Measurements from ENCODE around the gene RBMS3. TPM values are rescaled to one million over a fixed set of nuclear protein-coding genes. Genes with fewer than 3 reads are reported as not detected.

Gene RBMS3
- total RNA-seq, 1 experiment from 2014 or later = 8.7 TPM

DNA sequence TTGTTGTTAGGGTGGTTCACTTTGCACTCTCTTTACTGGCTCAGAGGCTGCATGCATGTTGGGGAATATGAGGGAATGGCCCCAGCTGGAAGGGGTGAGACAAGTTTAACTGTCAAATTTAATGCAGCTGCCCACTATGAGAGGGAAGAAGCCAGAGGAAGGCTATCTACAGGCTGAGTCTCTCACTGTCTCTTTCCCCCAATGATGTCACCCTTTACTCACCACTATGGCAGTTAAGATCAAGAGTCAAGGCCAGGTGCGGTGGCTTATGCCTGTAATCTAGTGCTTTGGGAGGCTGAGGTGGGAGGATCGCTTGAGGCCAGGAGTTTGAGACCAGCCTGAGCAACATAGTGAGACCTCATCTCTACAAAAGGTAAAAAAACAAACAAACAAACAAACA, 12.2 kb upstream of the RBMS3 start (continued):
- TF ChIP-seq, protein P1, sequence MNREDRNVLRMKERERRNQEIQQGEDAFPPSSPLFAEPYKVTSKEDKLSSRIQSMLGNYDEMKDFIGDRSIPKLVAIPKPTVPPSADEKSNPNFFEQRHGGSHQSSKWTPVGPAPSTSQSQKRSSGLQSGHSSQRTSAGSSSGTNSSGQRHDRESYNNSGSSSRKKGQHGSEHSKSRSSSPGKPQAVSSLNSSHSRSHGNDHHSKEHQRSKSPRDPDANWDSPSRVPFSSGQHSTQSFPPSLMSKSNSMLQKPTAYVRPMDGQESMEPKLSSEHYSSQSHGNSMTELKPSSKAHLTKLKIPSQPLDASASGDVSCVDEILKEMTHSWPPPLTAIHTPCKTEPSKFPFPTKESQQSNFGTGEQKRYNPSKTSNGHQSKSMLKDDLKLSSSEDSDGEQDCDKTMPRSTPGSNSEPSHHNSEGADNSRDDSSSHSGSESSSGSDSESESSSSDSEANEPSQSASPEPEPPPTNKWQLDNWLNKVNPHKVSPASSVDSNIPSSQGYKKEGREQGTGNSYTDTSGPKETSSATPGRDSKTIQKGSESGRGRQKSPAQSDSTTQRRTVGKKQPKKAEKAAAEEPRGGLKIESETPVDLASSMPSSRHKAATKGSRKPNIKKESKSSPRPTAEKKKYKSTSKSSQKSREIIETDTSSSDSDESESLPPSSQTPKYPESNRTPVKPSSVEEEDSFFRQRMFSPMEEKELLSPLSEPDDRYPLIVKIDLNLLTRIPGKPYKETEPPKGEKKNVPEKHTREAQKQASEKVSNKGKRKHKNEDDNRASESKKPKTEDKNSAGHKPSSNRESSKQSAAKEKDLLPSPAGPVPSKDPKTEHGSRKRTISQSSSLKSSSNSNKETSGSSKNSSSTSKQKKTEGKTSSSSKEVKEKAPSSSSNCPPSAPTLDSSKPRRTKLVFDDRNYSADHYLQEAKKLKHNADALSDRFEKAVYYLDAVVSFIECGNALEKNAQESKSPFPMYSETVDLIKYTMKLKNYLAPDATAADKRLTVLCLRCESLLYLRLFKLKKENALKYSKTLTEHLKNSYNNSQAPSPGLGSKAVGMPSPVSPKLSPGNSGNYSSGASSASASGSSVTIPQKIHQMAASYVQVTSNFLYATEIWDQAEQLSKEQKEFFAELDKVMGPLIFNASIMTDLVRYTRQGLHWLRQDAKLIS (CRISPR knock-in tag; IDR thresholded peaks at IDR 0.05; ENCODE audit: borderline replicate concordance) = no peak
- TF ChIP-seq NR2C2 (CRISPR knock-in tag; IDR thresholded peaks at IDR 0.05) = no peak
- TF ChIP-seq ZNF317 (CRISPR knock-in tag; IDR thresholded peaks at IDR 0.05; ENCODE audit: borderline replicate concordance, low read depth) = no peak
- TF ChIP-seq, protein P2, sequence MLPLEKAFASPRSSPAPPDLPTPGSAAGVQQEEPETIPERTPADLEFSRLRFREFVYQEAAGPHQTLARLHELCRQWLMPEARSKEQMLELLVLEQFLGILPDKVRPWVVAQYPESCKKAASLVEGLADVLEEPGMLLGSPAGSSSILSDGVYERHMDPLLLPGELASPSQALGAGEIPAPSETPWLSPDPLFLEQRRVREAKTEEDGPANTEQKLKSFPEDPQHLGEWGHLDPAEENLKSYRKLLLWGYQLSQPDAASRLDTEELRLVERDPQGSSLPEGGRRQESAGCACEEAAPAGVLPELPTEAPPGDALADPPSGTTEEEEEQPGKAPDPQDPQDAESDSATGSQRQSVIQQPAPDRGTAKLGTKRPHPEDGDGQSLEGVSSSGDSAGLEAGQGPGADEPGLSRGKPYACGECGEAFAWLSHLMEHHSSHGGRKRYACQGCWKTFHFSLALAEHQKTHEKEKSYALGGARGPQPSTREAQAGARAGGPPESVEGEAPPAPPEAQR (CRISPR knock-in tag; IDR thresholded peaks at IDR 0.05) = no peak
- TF ChIP-seq, protein P3, sequence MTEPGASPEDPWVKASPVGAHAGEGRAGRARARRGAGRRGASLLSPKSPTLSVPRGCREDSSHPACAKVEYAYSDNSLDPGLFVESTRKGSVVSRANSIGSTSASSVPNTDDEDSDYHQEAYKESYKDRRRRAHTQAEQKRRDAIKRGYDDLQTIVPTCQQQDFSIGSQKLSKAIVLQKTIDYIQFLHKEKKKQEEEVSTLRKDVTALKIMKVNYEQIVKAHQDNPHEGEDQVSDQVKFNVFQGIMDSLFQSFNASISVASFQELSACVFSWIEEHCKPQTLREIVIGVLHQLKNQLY (CRISPR knock-in tag; IDR thresholded peaks at IDR 0.05) = no peak
- TF ChIP-seq, protein P4, sequence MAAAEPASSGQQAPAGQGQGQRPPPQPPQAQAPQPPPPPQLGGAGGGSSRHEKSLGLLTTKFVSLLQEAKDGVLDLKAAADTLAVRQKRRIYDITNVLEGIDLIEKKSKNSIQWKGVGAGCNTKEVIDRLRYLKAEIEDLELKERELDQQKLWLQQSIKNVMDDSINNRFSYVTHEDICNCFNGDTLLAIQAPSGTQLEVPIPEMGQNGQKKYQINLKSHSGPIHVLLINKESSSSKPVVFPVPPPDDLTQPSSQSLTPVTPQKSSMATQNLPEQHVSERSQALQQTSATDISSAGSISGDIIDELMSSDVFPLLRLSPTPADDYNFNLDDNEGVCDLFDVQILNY (CRISPR knock-in tag; IDR thresholded peaks at IDR 0.05) = no peak
- no peak for TF ChIP-seq RORB (CRISPR knock-in tag; IDR thresholded peaks at IDR 0.05)

DNA sequence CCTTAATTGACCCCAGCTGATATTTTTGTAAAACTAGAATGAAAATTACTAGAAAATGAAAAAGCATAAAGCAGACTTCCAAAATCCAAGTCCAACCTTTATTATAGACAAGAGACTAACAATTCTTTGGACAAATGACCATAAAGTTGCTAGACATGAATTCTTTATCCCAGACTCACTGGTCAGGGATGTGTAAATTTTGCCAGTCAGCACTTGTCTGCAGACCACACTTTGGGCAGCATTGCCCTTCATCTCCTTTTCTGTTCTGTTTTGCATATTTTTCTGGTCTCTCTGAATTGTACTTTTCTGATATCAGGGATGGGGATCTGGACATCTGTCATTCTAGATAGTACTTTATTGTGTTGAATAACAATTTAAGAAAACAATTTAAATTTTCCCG, 10.1 kb upstream of the RBMS3 start:
- ChIA-PET POLR2A (interaction anchor here (0.5 kb wide), 1 partner anchor 10 kb away, joined by 5 read pairs; no protein-coding TSS in a partner anchor), CTCF (no interaction called here)
- TF ChIP-seq MYBL2 (CRISPR knock-in tag; IDR thresholded peaks at IDR 0.05) (no peak), ZNF121 (CRISPR knock-in tag; IDR thresholded peaks at IDR 0.05) (no peak), SOX15 (CRISPR knock-in tag; IDR thresholded peaks at IDR 0.05) (no peak), JAZF1 (CRISPR knock-in tag; IDR thresholded peaks at IDR 0.05) (no peak), SMAD4 (CRISPR knock-in tag; IDR thresholded peaks at IDR 0.05) (no peak), ZNF219 (CRISPR knock-in tag; IDR thresholded peaks at IDR 0.05; ENCODE audit: borderline replicate concordance) (no peak), HMGA2 (CRISPR knock-in tag; IDR thresholded peaks at IDR 0.05) (no peak), ZNF317 (CRISPR knock-in tag; IDR thresholded peaks at IDR 0.05; ENCODE audit: borderline replicate concordance, low read depth) (no peak), EMX1 (CRISPR knock-in tag; IDR thresholded peaks at IDR 0.05) (no peak), ZNF396 (CRISPR knock-in tag; IDR thresholded peaks at IDR 0.05; ENCODE audit: borderline replicate concordance) (no peak)
- TF ChIP-seq, protein P5, sequence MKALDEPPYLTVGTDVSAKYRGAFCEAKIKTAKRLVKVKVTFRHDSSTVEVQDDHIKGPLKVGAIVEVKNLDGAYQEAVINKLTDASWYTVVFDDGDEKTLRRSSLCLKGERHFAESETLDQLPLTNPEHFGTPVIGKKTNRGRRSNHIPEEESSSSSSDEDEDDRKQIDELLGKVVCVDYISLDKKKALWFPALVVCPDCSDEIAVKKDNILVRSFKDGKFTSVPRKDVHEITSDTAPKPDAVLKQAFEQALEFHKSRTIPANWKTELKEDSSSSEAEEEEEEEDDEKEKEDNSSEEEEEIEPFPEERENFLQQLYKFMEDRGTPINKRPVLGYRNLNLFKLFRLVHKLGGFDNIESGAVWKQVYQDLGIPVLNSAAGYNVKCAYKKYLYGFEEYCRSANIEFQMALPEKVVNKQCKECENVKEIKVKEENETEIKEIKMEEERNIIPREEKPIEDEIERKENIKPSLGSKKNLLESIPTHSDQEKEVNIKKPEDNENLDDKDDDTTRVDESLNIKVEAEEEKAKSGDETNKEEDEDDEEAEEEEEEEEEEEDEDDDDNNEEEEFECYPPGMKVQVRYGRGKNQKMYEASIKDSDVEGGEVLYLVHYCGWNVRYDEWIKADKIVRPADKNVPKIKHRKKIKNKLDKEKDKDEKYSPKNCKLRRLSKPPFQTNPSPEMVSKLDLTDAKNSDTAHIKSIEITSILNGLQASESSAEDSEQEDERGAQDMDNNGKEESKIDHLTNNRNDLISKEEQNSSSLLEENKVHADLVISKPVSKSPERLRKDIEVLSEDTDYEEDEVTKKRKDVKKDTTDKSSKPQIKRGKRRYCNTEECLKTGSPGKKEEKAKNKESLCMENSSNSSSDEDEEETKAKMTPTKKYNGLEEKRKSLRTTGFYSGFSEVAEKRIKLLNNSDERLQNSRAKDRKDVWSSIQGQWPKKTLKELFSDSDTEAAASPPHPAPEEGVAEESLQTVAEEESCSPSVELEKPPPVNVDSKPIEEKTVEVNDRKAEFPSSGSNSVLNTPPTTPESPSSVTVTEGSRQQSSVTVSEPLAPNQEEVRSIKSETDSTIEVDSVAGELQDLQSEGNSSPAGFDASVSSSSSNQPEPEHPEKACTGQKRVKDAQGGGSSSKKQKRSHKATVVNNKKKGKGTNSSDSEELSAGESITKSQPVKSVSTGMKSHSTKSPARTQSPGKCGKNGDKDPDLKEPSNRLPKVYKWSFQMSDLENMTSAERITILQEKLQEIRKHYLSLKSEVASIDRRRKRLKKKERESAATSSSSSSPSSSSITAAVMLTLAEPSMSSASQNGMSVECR (CRISPR knock-in tag; IDR thresholded peaks at IDR 0.05; ENCODE audit: borderline replicate concordance) = no peak
- TF ChIP-seq, protein P2 (CRISPR knock-in tag; IDR thresholded peaks at IDR 0.05) = no peak
- TF ChIP-seq, protein P6, sequence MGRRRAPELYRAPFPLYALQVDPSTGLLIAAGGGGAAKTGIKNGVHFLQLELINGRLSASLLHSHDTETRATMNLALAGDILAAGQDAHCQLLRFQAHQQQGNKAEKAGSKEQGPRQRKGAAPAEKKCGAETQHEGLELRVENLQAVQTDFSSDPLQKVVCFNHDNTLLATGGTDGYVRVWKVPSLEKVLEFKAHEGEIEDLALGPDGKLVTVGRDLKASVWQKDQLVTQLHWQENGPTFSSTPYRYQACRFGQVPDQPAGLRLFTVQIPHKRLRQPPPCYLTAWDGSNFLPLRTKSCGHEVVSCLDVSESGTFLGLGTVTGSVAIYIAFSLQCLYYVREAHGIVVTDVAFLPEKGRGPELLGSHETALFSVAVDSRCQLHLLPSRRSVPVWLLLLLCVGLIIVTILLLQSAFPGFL (CRISPR knock-in tag; IDR thresholded peaks at IDR 0.05; ENCODE audit: borderline replicate concordance) = no peak
- TF ChIP-seq, protein P7, sequence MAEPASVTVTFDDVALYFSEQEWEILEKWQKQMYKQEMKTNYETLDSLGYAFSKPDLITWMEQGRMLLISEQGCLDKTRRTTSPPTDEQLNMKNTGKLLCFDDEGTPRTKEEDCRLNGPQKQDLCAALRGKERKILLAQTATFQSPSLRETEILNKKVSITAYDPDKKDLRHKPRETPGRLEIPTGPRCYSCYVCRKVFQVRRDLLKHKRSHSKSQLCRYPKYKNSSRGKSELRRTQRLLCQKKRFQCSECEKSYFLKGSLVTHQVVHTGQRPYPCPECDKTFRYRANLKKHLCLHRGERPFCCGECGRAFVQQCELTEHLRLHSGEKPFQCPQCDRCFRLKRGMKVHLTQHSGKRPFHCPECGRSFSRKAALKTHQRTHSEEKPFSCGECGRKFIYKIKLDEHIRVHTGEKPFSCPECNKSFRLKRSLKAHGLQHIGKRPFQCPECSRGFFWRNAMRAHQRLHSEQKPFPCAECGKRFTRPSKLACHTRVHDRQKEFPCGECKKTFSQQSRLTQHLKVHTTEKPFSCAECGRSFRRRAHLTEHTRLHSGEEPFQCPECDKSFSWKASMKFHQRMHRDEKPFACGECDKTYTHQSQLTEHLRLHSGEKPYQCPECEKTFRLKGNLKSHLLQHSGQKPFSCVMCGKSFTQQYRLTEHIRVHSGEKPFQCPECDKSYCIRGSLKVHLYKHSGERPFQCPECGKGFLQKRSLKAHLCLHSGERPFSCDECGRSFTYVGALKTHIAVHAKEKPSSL (CRISPR knock-in tag; conservative IDR thresholded peaks at IDR 0.05) = no peak
- Mint-ChIP-seq H3K27ac (no peak overlapping the region; the same call in 1 of the 2 replicates), H3K36me3 (no peaks in the 10 kb centered on the region), H3K27me3 (ENCODE audit: low read depth) (no peaks in the 10 kb centered on the region), H3K4me3 (no peak overlapping the region), H3K4me1 (peaks cover 5% of the 10 kb centered on the region; the same call in 1 of the 2 replicates), H3K9me3 (no peaks in the 10 kb centered on the region)
- DNase-seq (ENCODE audit: low spot score) (no peak), ATAC-seq (no peak)

Data from WTC11 (cell line).